ENCODE data around the gene ZNF319.

Gene ZNF319

DNA sequence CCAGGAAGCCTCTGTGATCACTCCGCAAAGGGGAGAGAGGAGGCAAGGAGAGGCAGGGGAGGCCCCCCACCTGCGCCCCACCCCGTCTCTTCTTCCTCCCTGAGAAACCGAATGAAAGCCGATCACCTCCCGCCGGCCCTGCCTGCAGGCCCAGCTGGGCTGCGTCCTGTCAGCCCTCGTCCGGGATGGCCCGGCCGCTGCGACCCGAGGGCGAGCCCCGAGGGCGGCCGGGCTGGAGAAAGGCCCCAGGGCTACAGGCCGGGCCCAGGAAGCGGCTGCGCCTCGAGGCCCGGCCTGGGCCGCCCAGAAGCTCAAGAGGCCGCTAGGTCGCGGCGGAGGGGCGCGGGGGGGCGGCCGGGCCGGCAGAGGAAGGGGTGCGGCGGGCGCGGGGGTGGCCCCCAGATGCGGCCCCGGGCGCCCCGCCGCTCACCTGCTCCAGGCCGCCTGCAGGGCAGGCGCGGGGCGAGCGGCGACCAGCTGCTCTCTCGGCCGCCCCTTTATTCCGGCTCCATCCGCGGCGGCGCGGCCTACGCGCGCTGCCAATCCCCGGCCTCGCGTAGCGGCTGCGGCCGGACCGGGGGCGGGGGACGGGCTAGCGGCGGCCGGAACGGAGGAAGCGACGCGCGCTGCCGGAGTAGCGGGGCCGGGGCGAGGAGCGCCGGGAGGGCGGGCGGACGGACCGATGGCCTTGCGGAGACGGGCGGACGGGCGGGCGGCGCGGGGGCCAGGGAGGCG is at the start of gene ZNF319:
TSS of gene ZNF319 (minus strand) at position 702 of the 735 bp plus-strand sequence. CDS start 2,407 bp downstream, outside the sequence.
- DNase-seq (ENCODE audit: low spot score) = peak; percentile 42

DNA sequence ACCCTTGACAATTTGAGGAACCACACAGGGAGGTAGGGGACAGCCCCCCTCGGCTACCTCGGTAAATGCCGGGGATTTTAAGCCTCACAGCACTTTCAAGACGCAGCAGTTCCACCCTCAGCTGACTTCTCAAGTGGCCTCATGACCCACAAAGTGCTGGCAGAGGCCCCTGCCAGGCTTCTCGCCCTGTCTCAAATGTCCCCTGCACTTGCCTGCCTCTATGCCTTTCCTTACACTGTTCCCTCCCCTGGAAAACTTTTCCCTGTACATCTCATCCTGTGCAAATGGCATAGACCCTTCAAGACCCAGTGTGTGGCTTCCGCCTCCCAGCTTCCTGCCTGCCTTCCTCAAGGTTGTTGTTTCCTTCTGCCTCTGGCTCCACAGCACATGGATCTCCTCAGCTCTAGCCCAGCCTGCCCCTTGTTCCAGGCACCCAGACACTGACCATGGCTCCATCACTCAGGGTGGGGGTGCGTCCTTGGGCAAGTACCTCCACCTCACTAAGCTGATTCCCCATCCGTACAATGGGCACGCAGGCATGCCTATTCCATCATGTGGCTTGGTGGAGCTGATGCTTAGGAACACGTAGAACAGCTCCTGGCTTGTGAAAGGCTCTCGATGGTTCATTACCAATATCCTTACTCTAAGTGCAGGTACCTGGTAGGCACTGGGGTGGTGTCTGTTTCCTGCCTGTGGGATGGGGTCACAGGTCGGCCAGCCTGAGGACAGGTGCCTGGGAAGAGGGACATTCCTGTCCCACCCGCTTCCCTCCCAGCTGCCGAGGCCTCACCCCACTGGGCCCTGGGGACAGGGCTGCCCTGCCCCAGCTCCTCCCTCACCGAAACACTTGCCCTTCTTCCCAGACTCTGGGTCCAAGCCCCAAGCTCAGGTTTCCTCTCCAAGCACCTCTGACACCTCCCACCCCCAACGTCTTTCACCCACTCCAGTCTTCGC is 49.0 kb upstream of the ZNF319 start:
- DNase-seq (ENCODE audit: low spot score) = no peak

DNA sequence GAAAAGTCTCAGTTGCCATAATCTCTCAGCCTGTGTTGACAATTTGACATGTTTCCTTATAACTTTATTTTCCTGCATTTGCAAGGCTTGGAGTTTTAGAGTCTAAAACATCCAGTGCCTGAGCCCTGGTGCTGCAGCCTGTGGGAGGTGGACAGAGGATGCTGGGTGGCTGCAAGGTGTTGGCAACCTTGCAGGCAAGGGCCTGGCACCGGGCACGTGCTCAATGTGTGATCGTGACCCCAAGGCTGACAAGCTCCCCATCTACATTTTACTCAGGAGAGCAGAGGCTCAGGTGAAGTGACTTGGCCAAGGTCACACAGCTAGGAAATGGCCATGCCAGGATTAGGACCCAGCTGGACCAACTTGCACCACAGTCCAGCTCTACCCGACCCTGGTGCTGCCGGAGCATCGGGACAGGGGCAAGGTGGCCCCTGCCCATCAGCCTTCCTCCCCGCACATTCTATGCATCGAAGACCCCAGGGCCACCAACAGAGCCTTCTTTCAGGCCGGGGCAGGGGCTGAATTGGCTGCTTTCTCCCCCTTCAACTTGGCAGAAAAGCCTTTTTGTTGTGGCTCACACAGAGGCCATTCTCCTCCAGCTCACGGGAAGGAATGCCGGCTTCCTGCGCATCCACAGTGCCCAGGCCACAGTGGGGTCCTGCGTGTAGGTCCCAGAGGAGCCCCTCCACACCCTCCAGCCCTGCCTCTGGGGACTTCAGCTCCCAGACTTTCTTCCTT is 48.2 kb upstream of the ZNF319 start:
- no peak for DNase-seq (ENCODE audit: low spot score)

DNA sequence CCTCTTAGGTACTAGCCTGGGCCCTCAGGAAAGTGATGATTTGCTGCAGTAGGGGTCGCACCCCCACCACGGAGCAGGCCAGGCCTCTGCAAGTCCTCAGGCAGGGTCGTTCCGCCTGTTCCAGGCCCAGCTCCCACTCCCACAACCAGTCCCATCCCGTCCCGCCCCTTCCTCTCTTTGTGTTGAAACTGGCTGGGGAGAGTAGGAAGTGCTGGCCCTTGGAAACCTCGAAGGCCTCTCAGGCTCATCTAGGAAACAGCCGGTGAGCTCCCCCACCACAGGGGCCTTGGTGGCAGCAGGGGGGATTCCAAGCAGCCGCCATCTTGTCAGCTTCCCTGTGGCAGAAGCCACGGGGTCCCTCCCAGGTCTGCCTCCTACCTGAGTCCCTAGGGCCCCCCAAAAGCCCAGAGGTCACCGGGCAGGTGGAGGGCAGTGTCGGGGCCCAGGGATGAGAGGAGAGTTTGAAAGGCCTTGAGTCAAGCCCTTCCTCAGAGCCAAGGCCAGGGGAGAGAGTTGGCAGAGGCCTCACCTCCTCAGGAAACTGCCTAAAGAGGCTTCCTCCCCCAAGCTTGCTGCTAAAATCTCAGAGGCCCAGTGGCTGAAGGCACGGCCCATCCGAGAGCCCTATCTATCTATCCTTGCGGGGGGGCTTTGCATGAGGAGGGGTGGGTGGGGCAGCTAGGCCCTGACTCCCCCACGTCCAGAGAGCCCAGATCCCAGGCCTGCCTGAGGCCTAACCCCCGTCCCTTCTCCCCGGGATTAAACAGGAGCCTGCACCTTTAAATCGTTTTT is 47.3 kb upstream of the ZNF319 start:
- DNase-seq (ENCODE audit: low spot score) = no peak

DNA sequence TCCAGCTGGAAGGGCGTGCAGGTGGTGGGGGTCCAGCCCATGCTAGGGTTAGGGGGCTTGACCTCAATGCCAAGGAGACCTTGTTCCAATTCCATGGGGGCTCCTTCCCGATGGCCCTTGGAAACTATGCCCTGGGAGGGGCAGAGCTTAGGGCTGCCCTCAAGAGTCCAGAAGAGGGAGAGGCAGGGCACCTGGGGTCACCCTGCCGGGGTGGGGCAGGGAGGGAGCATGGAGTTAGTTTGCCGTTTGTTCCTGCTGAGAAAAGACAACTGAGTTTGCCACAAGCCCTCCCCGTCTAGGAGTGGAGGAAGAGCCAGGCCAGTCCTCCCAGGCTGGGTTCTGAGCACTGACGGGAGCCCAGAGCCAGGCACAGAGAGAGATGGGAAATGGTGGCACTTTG is 46.5 kb upstream of the ZNF319 start:
- no peak for DNase-seq (ENCODE audit: low spot score)

DNA sequence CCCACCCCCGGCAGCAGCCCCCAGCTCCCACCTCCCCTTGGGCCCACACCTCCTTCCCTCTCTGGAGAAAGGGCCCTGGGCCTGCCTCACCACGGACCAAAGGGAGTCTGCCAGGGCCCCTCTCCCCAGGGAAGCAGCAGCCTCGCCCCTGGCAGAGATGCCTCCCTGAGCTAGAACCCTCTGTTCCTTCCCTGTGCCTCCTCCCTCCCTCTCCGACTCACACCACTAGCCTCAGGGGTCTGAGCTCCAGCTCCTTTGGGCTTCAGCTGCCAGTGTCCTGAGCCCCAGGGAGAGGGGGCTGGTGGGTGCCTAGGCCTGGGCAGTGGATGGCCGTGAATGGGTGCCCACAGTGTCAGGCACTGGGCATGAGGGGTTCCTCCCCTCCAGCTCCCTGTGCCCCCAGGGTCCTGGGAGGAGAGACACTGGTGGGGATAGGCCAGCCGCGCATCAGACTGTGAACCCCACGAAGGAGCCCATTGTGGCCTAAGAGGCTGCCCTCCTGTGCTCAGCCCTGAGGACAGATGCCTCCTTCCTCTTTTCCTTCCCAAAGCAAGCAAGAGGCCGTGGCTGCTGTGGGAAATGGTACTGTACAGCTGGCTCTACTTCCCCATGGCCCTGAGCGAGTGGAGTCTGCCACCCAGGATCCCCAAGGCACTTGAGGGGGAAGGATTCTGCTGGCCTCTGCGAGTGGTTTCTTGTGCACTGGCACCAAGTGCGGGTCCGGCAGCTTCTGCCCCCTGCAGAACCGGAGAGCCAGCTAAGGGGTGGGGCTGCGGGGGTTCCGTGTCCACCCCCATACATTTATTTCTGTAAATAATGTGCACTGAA is 45.8 kb upstream of the ZNF319 start:
- no peak for DNase-seq (ENCODE audit: low spot score)

DNA sequence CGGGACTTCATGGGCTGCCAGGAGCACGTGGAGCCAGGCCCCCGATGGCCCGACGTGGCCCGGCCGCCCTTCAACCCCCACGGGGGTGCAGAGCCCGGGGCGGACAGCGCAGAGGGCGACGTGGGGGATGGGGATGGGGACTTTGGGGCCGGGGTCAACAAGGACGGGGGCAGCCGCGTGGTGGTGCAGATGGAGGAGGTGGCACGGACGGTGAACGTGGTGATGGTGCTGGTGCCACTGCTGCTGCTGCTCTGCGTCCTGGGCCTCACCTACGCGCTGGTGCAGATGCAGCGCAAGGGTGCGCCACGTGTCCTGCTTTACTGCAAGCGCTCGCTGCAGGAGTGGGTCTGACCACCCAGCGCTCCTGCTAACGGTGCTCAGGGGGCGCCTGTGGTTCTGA is 44.6 kb upstream of the ZNF319 start:
- no peak for DNase-seq (ENCODE audit: low spot score)

DNA sequence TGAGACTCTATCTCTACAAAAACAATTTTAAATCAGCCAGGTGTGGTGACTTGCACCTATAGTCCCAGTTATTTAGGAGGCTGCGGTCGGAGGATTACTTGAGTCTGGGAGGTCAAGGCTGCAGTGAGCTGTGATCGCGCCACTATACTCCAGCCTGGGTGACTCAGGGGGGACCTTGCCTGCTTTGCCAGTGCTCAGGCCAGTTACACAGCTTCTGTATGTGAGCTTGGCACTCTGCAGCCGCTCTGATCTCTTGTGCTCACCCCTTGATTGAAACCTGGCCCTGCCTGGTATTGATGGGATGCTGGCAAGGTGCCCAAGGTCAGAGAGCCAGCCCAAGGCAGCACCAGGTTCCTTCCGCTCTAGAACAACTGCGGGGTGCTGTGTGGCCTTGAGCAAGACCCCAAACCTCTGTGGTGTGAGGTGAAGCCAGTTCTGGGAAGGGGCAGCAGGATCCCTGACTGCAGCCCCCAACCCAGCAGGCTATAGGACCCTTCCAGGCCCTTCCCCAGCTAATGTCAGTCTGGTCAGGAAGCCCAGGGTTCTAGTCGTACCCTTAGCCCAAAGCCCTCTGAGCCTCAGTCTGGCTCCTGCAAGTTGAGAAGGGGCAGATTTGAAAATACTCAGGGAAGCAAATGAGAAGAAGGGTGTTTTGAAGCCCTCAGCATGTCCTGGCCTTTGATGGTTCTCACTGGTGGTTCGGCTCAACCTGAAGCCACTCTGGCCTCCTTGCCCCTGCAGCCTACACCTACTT is 44.0 kb upstream of the ZNF319 start:
- no peak for DNase-seq (ENCODE audit: low spot score)

DNA sequence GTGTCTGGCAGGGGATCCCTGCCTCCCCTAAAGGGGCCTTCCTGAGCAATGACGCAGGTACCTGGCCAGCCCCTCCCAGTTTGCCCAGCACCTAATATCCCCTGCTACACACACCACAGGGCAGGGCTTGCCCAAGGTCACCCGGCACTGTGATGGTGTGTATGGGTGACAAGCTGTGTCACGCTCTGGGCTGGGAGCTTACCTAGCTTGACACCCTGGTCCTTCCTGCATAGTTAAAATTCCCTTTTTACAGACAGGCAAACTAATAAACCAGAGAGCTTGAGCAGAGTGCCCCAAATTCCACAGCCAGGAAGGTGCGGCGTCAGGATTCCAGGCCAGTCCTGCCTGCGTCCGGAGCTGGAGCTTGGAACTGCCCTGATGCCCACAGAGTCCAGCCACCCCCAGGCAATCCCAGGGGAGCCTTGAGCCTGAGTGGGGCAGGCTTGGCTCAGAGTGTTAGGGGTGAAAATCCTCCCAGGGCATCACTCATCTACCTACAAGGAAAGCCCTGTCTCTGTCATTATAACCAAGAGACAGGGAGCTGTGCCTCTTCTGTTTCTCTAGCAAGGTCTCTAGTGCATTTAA is 43.2 kb upstream of the ZNF319 start:
- no peak for DNase-seq (ENCODE audit: low spot score)

DNA sequence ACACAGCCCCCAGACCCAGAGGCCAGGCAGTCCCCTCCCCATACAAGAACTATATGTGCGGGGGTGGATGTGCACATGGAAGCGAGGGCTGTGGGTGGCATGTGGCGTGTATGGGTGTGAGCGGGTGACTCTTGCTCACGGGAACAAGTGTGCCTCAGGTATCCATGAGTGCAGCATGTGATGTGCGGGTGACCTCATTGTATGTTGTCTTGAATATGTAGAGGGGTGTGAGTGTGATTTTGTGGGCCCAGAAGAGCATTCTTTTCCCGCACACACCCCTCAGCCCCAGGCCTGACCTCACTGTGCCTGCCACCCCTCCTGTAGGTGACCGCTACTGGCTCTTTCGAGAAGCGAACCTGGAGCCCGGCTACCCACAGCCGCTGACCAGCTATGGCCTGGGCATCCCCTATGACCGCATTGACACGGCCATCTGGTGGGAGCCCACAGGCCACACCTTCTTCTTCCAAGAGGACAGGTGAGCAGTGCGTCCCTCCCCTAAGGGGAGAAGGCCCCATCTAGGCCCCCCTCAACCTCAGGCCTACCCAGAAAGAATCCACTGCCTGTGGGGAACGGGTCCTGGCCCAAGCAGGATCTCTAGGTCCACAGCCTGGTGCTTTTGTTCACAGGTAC is 42.5 kb upstream of the ZNF319 start:
- DNase-seq (ENCODE audit: low spot score) = no peak

DNA sequence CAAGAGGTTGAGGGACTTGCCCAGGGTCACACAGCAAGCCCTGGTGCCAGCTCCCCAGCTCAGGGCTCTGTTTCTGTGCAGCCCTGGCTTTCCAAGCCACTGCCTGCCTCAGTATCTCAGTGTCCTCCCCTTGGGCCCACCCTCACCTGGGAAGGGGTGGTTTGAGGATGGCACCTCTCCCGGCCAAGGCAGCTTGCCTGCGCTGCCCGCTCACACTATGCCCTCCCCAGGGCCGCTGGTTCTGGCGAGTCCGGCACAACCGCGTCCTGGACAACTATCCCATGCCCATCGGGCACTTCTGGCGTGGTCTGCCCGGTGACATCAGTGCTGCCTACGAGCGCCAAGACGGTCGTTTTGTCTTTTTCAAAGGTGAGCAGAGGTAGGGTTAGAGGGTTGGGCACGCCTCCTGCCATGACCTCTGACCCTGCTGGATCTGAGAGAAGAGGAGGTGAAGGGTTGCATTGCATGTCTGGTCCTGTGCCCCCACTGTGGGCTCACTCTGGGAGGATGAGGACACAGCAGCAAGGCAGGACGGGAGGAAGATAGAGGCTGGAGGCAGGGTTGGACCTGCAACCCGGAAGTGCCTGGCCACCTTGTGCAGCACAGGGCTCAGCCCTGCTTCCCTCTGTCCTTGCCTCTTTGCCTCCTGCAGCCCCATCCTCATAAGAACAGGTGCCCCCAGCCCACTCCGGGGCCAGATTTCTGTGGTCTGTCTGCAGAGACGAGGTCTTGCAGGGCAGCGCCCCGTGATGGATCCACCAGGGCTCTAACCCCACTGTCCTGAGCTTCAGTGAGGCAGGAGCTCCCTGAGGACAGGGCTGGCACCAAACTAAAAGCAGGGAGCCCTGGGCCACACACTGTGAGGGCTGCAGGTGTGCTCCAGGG is 41.8 kb upstream of the ZNF319 start:
- no peak for DNase-seq (ENCODE audit: low spot score)

DNA sequence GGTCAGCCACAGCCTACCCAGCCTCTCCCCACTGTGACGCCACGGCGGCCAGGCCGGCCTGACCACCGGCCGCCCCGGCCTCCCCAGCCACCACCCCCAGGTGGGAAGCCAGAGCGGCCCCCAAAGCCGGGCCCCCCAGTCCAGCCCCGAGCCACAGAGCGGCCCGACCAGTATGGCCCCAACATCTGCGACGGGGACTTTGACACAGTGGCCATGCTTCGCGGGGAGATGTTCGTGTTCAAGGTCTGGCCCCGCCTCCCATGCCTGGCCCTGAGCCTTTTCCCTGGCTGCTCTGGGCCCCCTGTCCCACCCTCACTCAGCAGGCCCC is 41.1 kb upstream of the ZNF319 start:
- no peak for DNase-seq (ENCODE audit: low spot score)

DNA sequence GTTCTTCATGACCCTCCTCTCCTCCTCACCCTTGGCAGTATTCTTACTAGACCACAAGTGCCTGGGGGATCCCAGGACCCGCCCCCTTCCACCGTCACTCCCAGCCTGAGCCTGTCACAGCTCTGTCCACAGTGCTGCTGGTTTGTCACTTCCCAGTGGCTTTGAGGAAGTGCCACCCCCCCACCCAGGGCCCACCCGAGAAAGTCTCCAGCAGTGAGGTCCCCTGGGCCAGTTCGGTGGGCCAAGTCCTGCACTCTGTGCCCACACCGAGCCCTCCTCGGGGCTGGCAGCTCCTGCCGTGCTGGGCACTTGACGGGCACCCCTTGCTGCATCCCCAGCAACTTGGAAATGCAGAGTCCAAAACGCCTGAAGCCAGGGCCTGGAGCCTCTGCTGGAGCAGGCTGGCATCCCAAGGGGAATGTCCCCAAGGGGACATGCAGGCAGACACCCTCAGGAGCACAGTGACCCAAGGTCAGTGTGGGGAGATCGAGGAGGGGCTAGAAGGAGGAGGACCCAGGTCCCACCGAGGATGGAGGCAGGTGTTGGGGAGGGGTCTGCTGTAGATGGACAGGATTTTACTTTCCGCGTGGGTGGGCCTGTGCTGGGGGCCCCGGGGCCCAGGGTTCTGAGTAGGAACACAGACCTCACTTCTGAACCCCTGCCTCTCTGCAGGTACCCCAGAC is 40.6 kb upstream of the ZNF319 start:
- no peak for DNase-seq (ENCODE audit: low spot score)

DNA sequence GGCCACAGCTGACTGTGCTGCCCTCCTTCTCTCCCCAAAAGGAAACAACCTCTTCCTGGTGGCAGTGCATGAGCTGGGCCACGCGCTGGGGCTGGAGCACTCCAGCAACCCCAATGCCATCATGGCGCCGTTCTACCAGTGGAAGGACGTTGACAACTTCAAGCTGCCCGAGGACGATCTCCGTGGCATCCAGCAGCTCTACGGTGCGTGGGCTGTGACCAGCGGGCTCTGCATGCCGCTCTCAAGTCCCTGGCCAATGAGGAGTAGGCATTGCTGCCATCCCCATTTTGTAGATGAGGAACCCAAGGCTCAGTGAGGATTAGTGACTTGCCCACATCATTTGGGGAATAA is 40.0 kb upstream of the ZNF319 start:
- no peak for DNase-seq (ENCODE audit: low spot score)

DNA sequence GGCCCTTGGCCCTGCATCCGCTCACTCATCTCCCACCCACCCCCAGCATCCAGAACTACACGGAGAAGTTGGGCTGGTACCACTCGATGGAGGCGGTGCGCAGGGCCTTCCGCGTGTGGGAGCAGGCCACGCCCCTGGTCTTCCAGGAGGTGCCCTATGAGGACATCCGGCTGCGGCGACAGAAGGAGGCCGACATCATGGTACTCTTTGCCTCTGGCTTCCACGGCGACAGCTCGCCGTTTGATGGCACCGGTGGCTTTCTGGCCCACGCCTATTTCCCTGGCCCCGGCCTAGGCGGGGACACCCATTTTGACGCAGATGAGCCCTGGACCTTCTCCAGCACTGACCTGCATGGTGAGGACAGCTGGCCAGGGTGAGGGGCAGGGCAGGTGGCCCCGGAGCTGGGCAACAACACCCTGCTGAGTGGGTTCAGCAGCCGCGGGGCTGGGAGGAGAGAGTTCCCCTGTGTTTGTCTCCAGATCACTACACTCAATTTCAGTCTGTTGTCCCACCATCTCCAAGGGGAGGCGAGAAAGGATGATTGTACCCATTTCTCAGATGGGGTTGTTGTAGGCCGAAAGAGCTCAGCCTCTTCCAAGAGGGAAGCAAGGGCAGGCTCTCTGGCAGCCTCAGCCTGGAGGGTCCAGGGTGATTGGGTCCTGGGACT is 39.5 kb upstream of the ZNF319 start:
- no peak for DNase-seq (ENCODE audit: low spot score)

DNA sequence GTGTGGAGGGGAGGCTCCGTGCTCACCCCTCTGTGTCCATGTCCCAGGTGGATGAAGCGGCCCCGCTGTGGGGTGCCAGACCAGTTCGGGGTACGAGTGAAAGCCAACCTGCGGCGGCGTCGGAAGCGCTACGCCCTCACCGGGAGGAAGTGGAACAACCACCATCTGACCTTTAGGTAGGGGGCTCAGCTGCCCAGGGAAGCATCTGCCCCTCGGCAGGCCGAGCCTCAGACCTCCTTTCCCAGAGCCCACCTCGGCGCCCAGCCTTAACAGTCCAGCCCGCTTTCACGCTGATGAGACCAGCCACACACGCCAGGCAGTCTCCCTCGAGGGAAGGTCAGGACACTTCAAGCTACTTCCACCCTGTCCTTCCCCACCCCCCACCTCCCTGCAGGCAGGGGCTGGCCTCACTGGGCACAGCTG is 37.8 kb upstream of the ZNF319 start:
- DNase-seq (ENCODE audit: low spot score) = no peak

DNA sequence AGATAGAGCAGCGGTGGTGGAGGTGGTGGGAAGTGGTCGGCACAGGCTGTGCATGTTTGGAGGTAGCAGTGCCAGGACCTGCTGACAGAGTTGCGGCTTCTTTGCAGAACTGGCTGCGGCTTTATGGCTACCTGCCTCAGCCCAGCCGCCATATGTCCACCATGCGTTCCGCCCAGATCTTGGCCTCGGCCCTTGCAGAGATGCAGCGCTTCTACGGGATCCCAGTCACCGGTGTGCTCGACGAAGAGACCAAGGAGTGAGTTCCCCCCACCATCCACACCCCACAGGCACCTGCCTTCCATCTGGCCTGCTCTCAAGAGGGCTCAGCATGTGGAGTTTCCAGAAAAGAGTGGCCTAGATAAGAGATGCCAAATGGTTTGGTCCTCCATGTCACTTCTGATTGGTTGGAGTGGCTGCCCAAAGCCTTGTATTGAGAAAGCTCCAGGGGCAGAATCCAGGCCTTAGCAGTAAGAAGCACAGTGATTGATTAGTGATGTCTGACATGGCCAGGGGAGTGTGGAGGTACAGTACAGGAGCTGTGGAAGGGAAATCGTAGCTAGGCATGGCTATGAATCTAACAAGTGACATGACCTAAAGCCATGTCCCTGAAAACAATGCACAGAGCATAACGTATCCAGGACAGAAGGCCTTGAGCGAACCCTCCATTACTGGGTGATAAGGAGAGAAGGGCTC is 37.0 kb upstream of the ZNF319 start:
- no peak for DNase-seq (ENCODE audit: low spot score)
